Peyer's patch (tissue), 4 donors: Measurements from ENCODE around the gene DCST1.
"Not testable (repeated sequence)": the region's sequence is repeated elsewhere in the genome, so short reads cannot be mapped to it uniquely, and the experiment has no call there.

Experiments used
- POLR2A ChIP-seq, 2 donors: fragments of 450-650 bp; IDR thresholded peaks; one replicate each; pipeline ENCODE4 v1.5.1; 2017; ENCODE audit warnings: antibody characterized with exemption in 2 of 2, mild to moderate bottlenecking in 2 of 2, moderate library complexity in 2 of 2
- TF ChIP-seq, protein P1 (sequence below), 6 experiments: fragments of 450-650 bp in 4 of 6; fragments of 200-600 bp in 2 of 6; sonication (generic) in 1 of 6; IDR thresholded peaks; one replicate each; pipeline ENCODE4 v1.5.1; 2017 to 2019; ENCODE audit warnings: antibody characterized with exemption in 6 of 6, mild to moderate bottlenecking in 3 of 6, moderate library complexity in 1 of 6

DNA sequence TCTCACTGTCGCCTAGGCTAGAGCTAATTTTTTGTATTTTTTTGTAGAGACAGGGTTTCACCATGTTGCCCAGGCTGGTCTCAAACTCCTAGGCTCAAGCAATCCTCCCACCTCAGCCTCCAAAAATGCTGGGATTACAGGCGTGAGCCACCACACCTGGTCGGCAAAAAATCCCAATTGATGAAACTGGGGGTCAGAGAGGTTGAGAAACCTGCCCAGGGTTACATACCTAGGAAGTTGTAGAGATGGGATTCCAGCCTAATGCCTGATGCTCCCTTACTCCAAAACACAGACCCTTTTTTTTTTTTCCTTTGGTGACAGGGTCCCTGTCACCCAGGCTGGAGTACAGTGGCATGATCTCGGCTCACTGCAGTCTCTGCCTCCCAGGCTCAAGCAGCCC is 46.9 kb upstream of the DCST1 start:
- TF ChIP-seq, protein P1, sequence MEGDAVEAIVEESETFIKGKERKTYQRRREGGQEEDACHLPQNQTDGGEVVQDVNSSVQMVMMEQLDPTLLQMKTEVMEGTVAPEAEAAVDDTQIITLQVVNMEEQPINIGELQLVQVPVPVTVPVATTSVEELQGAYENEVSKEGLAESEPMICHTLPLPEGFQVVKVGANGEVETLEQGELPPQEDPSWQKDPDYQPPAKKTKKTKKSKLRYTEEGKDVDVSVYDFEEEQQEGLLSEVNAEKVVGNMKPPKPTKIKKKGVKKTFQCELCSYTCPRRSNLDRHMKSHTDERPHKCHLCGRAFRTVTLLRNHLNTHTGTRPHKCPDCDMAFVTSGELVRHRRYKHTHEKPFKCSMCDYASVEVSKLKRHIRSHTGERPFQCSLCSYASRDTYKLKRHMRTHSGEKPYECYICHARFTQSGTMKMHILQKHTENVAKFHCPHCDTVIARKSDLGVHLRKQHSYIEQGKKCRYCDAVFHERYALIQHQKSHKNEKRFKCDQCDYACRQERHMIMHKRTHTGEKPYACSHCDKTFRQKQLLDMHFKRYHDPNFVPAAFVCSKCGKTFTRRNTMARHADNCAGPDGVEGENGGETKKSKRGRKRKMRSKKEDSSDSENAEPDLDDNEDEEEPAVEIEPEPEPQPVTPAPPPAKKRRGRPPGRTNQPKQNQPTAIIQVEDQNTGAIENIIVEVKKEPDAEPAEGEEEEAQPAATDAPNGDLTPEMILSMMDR (IDR thresholded peaks at IDR 0.05), result not testable (repeated sequence)
- TF ChIP-seq POLR2A (IDR thresholded peaks at IDR 0.05), result not testable (repeated sequence)
